ENCODE measurements around the gene FADS3.

FADS3 gene

DNA sequence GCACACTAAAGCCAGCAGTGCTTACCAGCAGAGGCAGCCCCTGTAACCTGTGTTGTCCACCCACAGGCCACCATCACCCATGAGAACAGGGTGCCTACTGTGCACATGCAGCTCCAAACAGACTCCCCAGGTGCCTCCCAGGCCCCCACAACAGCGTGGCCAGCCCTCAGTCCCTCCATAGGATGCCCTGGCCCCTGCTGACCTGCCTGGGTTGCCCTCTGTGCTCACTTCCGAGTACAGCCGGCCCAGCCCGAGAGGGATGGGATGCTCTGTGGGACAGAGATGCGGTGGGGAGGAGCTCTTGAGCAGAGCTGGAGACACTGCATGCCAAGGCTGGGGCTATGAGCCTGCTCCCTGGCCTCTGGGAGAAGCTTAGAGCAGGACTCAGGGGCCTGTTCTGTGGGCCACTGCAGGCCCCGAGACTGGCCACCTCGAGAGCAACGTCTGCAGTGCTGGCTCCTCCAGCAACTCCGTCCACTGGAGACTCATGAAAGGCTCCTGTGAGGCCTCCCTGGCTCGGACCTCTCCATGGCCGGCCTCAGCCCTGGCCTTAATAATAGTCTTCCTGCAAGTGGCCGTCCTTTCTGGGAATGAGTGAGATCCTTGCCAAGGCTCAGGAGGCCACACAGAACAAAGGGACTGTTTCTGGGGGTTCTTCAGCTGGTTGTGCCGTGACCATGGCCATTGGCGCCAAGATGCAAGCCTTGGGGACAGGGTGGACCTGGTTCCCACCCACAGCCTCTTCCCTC, 36.2 kb downstream of the FADS3 start:
- DNase-seq, result peak; percentile 12

DNA sequence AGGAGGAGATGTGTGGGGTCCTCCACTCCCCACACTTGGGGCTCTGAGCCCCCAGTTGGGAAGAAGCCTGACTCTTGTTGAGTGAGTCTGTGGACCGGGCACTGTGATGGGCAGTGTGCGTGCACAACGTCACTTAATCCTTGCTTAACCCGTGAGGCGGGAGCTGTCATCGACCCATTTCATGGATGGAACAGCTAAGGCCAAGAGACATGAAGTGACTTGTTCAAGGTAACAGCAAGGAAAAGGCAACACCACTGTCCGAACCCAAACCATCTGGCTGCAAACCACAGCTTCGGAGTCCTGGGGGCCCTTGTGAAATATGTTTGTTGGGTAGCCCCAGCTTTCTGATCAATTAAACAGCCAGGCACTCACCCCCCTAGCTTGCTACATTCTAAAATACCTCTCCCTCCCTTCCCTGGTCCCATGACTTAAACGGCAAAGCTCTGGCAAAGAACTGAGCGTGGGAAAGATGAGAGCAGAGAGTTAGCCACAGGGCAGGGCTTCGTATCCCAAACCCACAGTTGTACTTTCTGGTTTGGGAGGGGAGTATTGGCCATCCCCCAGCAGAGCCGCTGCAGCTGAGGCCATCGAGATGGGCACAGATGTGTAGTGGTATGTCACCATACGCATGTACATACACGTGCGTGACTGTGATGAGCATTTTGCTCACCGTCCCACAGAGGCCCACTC, 37.0 kb downstream of the FADS3 start:
- DNase-seq, result no peak

DNA sequence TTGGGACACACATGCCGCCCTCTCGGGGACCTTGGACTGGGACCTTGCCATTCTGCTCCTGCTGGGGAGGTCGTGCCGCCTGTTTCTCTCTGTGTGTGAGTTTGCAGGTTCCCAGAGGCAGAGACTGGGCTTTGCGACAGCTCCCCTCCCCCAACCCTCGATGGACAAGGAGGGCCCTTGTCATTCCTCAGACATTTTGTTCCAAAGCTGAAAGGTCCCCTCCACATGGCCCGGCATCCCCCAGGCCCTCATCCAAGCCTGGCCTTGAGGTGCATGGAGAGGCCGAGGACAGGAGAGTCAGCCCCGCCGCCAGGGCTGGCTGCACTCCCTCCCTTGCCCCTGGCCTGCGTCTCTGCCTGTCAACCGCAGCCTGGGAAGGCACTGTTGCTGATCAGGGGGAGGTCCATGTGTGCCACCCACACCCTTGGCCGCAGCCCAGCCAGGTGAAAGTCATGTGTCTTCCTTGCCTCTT, 37.6 kb downstream of the FADS3 start:
- no peak for DNase-seq

DNA sequence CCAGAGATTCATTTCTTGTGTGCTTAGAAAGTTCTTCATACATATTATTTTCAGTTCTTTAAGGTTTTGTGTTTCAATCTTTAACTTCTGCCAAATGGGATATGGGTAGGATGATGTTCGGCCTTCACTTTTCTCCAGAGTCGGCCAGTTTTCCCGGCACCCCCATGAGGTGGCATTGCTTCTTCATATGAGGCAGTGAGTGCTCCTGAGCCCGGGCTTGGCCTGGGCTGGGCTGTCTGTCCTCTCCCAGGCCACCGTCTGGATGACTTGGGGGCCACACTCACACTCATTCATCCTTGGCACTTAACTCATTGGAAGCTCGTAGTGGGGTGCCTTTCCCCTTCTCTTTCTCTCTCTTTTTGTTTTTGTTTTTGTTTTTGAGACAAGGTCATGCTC, 39.4 kb downstream of the FADS3 start:
- DNase-seq, result no peak

DNA sequence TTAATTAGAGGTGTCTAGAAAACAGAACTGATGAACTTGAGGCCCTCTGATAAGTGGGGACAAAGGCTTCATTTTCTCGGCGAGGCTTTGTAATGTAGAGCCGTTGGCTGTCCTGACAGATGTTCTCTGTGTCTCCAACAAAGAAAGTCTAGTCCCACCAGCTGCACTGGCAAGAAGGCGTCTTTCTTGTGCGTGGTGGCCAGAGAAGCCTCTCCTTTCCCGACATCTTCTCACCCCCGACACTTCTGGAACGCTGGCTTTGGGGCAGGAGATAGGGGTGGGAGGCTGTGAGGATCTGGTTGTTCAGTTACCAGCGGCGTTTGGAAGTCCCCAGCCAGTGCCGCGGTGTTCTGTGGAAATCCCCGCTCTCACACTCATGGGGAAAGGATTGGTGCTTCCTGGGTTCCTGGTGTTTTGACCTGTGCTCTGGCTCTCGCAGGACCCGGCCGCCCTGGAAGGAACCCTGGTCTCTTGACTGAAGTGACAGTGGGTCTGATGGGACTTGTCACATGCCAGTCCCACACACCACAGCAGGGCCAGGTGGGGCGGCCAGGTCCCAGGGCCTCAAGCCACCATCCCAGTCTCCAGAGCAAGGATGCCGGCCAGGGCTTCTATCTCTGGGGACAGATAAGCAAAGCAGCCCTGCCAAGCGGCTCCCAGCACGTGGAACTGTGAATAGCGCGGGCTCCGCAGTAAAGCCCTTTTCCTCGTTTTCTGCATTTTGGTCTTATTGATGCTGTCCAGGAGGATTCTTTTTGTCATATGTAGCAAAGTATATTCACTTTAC, 40.0 kb downstream of the FADS3 start:
- no peak for DNase-seq

DNA sequence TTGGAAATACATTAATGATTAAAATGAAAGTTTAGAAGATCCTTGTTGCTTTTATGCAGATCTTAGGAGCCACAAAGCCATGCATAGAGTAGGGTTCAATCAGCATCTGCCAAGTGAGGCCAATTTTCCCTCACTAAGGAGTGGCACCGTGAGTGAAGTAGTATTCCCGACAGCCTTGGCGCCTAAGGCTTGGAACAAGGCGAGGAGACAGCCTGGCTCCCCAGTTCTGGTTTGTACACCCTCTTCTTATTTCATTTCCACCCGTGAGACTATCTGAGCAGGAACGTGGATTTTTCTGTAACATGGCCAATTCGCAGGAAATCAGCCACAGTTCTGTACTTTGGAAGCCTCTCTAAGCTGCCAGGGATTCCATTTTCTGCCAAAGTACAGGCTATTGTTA, 40.7 kb downstream of the FADS3 start:
- no peak for DNase-seq

DNA sequence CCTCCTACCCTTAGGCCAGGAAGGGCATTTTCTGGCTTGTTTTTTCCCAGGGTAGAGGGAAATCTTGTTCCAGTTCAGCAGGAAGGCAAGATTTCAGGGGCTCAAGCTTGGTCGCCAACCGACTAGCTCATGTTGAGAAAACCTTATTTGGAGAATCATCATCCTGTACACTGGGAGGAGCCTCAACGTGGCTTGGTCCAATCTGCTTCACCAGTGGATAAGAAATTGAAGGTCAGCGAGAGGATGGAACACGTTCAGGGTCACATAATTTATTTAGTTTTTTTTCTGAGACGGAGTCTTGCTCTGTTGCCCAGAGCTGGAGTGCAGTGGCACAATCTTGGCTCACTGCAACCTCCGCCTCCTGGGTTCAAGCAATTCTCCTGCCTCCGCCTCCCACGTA, 42.7 kb downstream of the FADS3 start:
- no peak for DNase-seq

DNA sequence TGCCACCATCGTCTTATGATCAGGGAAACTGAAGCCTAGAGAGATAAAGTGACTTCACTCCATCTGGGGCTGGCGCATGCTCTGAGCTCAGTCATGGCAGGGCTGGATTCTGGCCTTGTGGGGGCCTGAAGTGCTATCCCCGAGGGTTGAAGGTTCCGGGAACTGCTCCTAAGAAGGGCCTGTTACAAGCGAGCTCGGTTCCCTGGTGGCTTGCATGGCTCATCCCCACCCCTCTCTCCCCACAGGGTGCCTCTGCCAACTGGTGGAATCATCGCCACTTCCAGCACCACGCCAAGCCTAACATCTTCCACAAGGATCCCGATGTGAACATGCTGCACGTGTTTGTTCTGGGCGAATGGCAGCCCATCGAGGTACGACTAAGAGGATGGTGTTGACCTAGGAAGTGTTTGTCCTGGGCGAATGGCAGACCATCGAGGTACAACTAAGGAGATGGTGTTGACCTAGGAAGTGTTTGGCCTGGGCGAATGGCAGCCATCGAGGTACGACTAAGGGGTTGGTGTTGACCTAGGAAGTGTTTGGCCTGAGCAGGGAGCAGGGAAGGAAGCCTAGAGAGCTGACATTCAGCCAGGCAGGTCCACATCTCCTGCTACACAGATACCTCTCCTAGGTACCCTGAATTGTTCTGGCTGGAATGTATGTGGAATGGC, 43.3 kb downstream of the FADS3 start:
- no peak for DNase-seq

DNA sequence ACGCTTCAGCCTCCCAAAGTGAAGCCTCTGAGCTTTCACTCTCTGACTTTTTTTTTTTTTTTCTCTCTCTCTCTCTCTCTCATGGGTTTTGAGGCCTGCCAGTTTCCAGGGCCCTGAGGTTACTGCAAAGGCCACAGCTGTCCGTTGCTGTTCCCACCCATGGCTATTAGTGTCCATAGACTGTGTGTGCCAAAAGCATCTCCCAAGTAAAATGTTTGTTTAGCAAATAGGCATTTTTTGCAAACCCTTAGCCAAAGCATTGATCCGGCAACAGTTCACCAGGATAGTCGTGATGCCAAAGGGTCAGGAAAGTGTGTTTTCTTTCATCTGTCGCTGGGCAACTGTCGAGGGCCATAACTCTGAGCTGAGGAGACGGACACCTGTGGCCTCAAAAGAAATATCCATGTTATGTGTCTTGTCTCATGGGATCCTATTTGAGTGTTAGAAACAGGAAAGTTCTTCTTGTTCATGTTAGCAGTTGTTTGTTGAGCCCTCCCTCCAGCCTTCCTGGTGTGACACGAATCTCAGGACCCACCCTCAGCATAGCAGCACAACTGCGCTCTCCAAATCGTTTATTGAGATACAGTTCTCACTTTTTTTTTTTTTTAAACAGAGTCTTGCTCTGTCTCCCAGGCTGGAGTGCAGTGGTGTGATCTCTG, 44.9 kb downstream of the FADS3 start:
- DNase-seq, result no peak

DNA sequence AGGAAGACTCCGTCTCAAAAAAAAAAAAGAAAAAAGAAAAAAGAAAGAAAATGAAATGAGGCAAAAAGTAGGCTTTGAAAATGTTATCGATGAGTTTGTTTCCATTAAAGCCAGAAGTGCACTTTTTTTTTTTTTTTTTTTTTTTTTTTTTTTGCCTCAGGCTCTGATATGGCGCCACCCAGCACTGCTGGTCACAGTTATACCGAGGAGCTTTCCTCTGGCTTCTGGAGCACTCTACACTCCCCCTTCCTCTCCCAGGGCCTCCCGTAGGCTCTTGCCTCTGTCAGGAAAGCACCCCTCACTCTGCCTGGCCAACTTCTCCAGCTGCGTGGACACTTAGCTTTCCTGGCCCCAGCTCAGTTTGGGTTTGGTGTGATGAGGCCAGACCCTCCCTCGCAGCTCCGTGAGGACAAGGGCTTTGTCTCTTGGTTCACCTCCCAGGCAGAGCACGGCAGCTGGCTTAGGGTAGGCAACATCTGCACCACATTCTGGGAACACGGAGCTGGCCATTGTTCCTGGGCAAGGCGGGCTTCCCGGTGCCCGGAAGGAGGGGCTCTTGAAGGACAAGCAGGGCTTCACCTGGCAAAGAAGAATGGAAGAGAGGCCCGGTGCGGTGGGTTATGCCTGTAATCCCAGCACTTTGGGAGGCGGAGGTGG, 46.3 kb downstream of the FADS3 start:
- no peak for DNase-seq

DNA sequence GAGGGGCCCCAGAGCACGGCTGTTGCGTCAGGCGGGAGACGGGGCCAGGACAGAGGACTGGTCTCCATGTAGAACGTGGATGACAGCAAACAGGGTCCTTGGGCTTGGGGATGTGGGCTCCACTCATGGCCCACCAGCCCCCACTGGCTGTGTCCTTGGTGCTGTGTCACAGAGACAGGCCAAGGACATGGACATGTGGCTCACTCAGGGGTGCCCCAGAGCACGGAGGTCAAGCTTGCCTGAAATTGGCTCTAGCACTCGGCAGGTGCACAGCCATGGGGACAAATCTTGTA, 48.9 kb downstream of the FADS3 start:
- no peak for DNase-seq

DNA sequence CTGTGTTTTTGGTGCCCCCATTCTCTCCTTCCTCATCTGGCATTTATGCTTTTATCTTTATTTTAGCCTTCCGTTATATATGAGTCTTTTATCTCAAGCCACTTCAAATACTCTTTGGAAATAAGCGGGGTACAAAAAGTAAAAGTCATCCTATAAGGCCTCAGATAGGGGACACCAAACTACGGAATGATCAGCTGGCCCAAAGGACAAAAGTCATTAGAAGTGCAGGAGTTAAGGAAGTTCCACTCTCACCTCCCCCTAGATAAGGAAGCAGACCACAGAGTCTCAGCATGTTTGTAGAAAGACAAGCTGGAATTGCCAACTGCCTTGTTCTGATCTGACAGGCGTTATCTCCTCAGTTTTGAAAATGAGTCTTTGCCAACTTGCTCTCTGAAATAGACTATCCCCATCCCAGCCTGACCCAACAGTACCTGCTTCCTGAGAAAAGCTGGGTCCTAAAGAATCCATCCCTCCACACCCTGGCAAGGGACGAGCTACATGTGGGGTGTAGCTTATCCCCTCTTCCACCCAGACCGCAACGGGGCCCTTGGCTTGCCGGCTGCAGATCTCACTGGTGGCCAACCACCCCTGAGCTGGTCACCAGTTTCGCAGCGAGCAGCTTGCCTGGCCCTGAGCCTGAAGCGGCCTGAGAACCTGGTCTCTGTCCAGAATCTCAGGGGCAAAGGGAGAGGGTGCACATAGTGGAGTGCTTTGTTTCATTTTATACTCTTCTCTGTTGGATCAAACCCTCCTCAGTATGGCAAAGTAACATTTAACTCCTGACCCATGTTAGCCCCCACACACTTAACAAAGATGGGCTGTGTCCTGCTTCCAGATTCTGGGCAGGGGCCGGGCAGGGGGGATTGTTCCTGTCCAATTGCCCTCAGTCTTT, 49.5 kb downstream of the FADS3 start:
- DNase-seq, result peak; percentile 92

DNA sequence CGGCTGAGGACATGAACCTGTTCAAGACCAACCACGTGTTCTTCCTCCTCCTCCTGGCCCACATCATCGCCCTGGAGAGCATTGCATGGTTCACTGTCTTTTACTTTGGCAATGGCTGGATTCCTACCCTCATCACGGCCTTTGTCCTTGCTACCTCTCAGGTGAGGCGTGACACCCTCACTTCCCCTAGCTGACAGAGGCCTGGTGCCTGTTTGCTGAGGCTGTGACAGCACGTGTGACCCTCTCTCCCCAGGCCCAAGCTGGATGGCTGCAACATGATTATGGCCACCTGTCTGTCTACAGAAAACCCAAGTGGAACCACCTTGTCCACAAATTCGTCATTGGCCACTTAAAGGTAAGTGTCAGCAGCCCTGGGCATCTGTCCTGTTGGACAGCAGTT, 51.0 kb downstream of the FADS3 start:
- no peak for DNase-seq

DNA sequence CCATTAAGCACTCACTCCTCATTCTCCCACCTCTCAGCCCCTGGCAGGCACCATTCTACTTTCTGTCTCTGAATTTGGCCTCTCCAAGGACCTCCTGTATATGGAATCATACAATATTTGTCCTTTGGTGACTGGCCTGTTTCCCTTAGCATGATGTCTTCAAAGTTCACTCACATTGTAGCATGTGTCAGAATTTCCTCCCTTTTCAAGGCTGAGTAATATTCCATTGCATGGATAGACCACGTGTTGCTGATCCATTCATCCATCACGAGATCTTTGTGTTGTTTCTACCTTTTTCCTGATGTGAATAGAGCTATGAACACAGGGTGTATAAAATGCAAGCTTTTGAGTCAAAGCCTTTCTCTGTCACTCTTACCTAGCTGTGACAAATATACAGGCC, 51.6 kb downstream of the FADS3 start:
- no peak for DNase-seq

DNA sequence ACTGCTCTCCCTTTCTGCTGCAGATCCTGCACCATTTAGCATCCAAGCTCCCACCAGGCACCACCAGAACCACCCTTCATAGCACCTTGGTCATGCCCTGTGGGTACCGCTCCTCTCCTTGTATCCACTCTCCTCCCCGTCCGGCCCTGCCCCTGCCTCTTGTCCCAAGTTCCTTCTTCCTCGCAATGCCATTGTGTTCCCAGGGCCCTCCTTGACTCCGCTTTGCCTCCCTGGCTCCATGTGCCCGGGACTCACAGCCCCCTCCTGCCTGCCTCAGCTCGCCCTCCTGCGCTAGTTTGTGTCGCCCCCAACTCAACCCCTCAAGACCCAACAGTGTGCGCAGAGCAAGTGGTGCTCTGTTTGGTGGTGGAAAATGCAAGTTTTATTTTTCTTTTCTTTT, 52.4 kb downstream of the FADS3 start:
- no peak for DNase-seq

DNA sequence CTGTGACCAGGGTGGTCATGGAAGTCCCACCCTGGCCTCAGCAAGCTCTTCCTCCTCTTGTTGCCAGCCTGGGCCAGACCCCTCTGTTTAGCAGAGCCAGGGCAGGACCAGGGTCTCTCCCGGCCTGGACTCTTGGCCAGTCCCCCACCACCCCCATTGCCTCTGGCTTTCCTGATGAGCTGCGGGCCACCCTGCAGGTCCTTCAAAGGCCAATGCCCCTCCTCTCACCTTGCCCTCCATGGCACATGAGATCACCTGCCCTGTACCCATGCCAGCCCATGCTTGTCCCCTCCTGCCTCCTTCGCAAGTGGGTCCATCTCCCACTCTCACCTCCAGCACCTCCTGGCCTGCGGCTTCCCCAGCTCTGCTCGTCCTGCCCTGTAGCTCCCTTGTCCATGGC, 52.8 kb downstream of the FADS3 start:
- DNase-seq, result no peak

DNA sequence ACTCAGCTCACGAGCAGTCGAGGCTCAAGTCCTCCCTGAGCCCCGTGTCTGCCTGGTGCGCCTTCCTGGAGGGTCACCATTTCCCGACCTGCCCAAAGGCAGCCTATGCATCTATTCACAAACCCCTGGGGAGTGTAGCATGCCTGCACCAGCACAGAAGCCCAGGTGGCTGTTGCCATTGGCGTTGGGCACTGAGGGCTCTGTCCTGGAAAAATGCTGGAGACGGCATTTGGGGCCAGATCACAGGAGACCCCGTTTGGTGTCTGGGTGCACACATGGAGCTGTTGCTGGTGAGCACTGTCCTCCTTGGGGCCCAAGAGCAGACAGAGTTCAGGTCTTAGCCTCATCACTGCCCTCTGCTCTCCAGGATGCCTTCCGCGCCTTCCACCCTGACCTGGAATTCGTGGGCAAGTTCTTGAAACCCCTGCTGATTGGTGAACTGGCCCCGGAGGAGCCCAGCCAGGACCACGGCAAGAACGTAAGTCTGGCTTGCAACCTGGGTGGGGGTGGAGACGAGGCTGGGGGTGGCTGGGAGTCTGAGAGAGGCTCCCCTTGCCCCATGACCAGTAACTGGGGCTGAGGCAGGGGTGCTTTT, 53.8 kb downstream of the FADS3 start:
- no peak for DNase-seq

DNA sequence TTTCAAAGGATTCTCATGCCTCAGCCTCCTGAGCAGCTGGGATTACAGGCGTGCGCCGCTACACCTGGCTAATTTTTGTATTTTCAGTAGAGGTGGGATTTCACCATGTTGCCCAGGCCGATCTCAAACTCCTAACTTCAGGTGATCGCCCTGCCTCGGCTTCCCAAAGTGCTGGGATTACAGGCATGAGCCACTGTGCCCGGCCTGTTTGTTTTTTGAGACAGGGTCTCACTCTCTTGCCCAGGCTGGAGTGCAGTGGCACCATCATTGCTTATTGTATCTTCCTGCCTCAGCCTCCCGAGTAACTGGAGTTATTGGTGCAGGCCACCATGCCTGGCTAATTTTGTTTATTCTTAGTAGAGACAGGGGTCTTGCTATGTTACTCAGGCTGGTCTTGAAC, 55.2 kb downstream of the FADS3 start:
- no peak for DNase-seq

DNA sequence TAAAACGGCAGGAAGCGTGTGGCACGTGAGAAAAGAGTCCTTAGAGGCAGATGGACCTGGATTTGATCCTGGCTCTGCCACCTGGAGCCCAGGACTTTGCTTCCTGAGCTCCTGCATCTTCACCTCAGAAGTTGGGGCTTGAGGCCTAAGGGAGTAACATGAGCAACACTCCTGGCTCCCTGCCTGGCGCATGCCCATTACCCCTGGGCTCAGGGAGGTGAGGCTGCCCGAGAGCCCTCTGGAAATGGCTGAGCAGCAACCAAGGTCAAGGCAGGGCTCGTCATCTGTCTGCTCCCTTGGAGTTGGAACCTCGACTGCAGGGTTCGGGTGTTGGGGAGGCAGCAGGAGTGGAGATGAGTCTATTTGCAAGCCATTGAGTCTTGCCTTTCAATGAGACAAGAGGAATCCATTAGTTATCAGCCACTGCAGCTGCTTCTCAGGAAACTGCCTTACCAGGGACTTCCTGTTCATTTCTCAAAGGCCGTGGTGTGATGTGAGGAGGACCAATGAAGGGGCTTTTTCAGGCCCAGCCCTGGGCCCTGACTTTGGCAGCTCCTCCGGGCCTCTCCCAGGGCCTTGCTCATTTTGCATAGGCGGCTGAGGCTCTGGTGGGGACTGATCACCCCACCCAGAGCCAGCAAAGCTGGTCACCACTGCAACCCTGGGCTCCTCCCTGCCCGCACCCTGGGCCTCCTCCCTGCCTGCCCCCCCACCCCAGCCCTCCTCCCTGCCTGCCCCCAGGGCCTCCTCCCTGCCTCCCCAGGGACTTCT, 56.9 kb downstream of the FADS3 start:
- peak; percentile 100 for DNase-seq

DNA sequence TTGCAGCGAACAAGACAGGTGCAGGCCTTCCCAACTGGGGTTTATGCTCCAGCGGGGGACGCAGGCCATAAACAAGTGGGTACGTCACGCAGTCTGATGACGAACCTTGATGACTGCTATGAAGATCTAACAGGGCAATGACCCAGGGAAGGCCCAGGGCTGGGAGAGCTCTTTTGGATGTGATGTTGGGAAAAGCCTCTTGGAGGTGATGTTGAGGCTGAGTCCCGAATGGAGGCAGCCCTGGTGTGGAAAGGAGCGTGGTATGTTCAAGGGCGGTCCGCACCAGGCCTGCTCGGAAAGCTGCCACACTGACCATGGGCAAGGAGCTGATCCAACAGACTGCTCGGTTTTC, 57.4 kb downstream of the FADS3 start:
- no peak for DNase-seq

All from hematopoietic multipotent progenitor cell treated with erythropoietin and hydrocortisone succinate and interleukin-3 and kit ligand, for 4 days (in vitro differentiated cells).